K562 (cell line): Measurements from ENCODE around the gene ADGRB3. TPM values are rescaled to one million over a fixed set of nuclear protein-coding genes. Genes with fewer than 3 reads are reported as not detected.

ENCODE experiments used
- GTF3C2 ChIP-seq: IDR thresholded peaks from 3 replicates; pipeline ENCODE4 v1.6.1; 2011; ENCODE audit warnings: borderline replicate concordance, mild to moderate bottlenecking, moderate library complexity; ENCODE audit not compliant: insufficient read length; ENCODE audit errors: extremely low read depth
- IRF1 ChIP-seq: sonication (generic); formaldehyde crosslinking; IDR thresholded peaks from 2 replicates; pipeline ENCODE4 v1.8.0; 2022; ENCODE audit warnings: missing genetic modification reagents, mild to moderate bottlenecking, borderline replicate concordance
- JUND ChIP-seq, 2 experiments: IDR thresholded peaks; 2 replicates in 1 of 2; 3 replicates in 1 of 2; pipeline ENCODE4 v1.6.1; 2011; ENCODE audit warnings: borderline replicate concordance in 2 of 2, low read depth in 2 of 2, low read length in 2 of 2, improper control_type of control experiment in 1 of 2, missing biosample characterization in 1 of 2, missing genetic modification characterization in 1 of 2, missing genetic modification reagents in 1 of 2
- MBD1 ChIP-seq: fragments of 250-450 bp; sonication (Bioruptor Pico); IDR thresholded peaks from 2 replicates; pipeline ENCODE4 v1.8.0; 2022; ENCODE audit warnings: inconsistent platforms
- MCM7 ChIP-seq, 2 experiments: fragments of 450-650 bp; IDR thresholded peaks; 2 replicates each; pipeline ENCODE4 v1.6.1; 2016 to 2018
- PHB ChIP-seq: fragments of 250-450 bp; sonication (Bioruptor Pico); IDR thresholded peaks from 2 replicates; pipeline ENCODE4 v1.5.0; 2021
- RAD21 ChIP-seq, 2 experiments: fragments of 250-450 bp in 1 of 2; fragments of 450-650 bp in 1 of 2; sonication (Bioruptor Pico) in 1 of 2; formaldehyde crosslinking in 1 of 2; IDR thresholded peaks in 1 of 2; conservative IDR thresholded peaks in 1 of 2; 2 replicates each; pipeline versions ENCODE4 v1.4.0 to v1.8.0; 2020 to 2022; ENCODE audit warnings: mild to moderate bottlenecking in 2 of 2, moderate library complexity in 1 of 2
- REST ChIP-seq, 2 experiments: fragments of 450-650 bp; formaldehyde crosslinking in 1 of 2; IDR thresholded peaks; 2 replicates each; pipeline versions ENCODE4 v1.4.0 to v1.6.1; 2014 to 2020; ENCODE audit warnings: mild to moderate bottlenecking in 2 of 2, borderline replicate concordance in 1 of 2, low read depth in 1 of 2
- RFX5 ChIP-seq: IDR thresholded peaks from 2 replicates; pipeline ENCODE4 v1.6.1; 2011; ENCODE audit warnings: low read depth, mild to moderate bottlenecking, improper control_type of control experiment, low read length
- STAG1 ChIP-seq: sonication (generic); formaldehyde crosslinking; IDR thresholded peaks from 2 replicates; pipeline ENCODE4 v1.5.0; 2020; ENCODE audit warnings: missing genetic modification reagents, borderline replicate concordance
- ZNF282 ChIP-seq: sonication (generic); formaldehyde crosslinking; IDR thresholded peaks from 2 replicates; pipeline ENCODE4 v1.8.1; 2023; ENCODE audit warnings: missing genetic modification reagents
- polyA plus RNA-seq, 8 experiments: library from polyadenylated mRNA; depleted of rRNA in 4 of 8; stranded (reverse) in 5 of 8; unstranded in 3 of 8; fragments of >200 nt; fragmentation: Nextera tagmentation in 2 of 8; fragmentation: Illumina TruSeq in 1 of 8; extraction: Ambion mirVana in 2 of 8; extraction: Trizol in 1 of 8; gene quantifications; 2 replicates each; pipeline versions ENCODE4 v1.2.1 to v1.2.3, GENCODE V29; 2011 to 2014; ENCODE audit warnings: inconsistent platforms in 1 of 8, missing spikeins in 1 of 8
- total RNA-seq, 7 experiments: library from RNA; depleted of rRNA in 6 of 7; stranded (reverse); fragments of >200 nt in 6 of 7; fragmentation: Illumina TruSeq in 2 of 7; extraction: Trizol in 2 of 7; gene quantifications; 2 replicates each; pipeline versions ENCODE4 v1.2.1 to v1.2.3, GENCODE V29; 2011 to 2021; ENCODE audit warnings: low replicate concordance in 1 of 7

Gene ADGRB3
- total and polyA plus RNA-seq, 9 of the 15 experiments (the other 6 are each of a cell fraction or from before 2014, with no cell fraction given): 0.90 to 7.8 (median 2.4) TPM

- TF ChIP-seq REST (IDR thresholded peaks at IDR 0.05; ENCODE audit: borderline replicate concordance): peak; percentile 85
- no peak for TF ChIP-seq REST (CRISPR knock-in tag; IDR thresholded peaks at IDR 0.05; ENCODE audit: low read depth)
- no peak for TF ChIP-seq MCM7 (IDR thresholded peaks at IDR 0.05)
- no peak for TF ChIP-seq PHB (CRISPR knock-in tag)
- no peak for TF ChIP-seq ZNF282
- TF ChIP-seq STAG1 (CRISPR knock-in tag): no peak
- TF ChIP-seq RFX5: no peak
- no peak for TF ChIP-seq MBD1 (CRISPR knock-in tag)
- no peak for TF ChIP-seq IRF1
- TF ChIP-seq RAD21 (CRISPR knock-in tag; conservative IDR thresholded peaks at IDR 0.05 in 1 of 2, IDR thresholded peaks at IDR 0.05 in 1 of 2): peak; percentile 86 to 94
- TF ChIP-seq JUND (IDR thresholded peaks at IDR 0.05; ENCODE audit: borderline replicate concordance, low read depth, low read length): 0 out of 2 replicates have a peak, but pooled peaks have one; percentile 24
- no peak; the same call in 2 of the 3 replicates for TF ChIP-seq JUND (tag; IDR thresholded peaks at IDR 0.05; ENCODE audit: borderline replicate concordance, low read depth, low read length)
- TF ChIP-seq GTF3C2: no peak
Measured at GRCh38 chr6:68760941-68761676, 126.0 kb downstream of the ADGRB3 start (continued).
